KBM-7 (cell line): ENCODE measurements around the gene MLPH.

Source experiments
- DNase-seq: peaks from one replicate; pipeline ENCODE4 v3.0.0-alpha.2; 2015
- in situ Hi-C: fragments of 300-500 bp; cut with MboI; formaldehyde crosslinking; loops from 2 replicates; pipeline ENCODE4 v1.14.3; 2020; ENCODE audit warnings: low sequenced_read_pairs, low pct_unique_long_range_greater_than_20kb, mixed read lengths

Gene MLPH

GRCh38 chr2:237603049-237603717 lies 116.1 kb downstream of the MLPH start:
- in situ Hi-C loops: no loop called here
- DNase-seq: no peak

DNA sequence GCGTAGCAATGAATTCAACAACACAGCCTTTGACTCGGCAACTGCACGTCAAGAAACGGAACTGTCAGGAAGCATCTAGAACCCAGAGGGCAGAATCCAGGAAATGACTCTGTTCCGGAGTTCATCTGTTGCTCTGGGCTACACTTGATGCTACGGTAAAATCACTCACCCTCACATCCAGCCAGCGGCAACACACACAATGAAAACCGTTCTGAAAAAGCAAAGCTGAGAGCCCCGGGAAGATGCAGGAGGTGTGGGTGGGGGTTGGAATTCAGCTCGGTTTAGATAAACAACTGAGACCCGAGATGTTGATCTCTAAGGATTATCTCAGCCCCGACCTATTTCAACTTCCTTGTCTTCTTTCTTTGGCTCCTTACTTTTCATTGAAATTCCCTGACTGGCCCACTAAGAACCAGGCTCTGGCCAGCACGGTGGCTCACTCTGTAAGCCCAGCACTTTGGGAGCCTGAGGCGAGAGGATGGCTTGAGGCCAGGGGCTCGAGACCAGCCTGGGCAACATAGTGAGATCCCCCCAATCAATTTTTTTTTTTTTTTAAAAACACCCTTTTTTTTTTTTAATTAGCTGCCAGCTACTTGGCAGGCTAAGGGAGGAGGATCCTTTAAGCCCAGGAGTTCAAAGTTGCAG lies 116.8 kb downstream of the MLPH start:
- peak; percentile 80 for DNase-seq
- in situ Hi-C loops: no loop called here

DNA sequence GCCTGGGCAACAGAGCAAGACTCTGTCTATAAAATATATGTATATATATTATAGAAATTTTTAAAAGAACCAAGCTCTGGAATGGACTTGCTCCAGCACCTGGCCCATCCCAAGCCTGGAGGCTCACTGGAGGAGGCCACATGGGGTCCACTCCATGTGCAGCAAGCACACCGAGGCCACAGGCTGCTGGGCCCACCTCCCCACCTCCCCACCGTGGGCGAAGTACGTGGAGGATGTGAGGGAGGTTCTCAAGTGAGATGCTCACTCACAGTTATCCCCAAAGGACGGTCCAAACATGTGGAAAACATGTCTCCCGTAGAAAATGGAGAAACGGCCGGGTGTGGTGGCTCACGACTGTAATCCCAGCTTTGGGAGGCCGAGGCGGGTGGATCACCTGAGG lies 117.3 kb downstream of the MLPH start:
- in situ Hi-C loops: no loop called here
- no peak for DNase-seq
